Measurements from ENCODE around the gene PHIP. TPM values are rescaled to one million over a fixed set of nuclear protein-coding genes. Genes with fewer than 3 reads are reported as not detected.
A peak's percentile ranks its signal among the peaks of the same experiment; 100 is the strongest.

PHIP gene
- total RNA-seq, 1 donor from 2014 or later: 35.2 TPM

GRCh38 chr6:79082304-79082703, 4.2 kb upstream of the PHIP start:
- Mint-ChIP-seq H3K36me3 (ENCODE audit: low read depth) (no peaks in the 10 kb centered on the region), H3K4me1 (ENCODE audit: low read depth) (peaks cover 26% of the 10 kb centered on the region), H3K27ac (no peak overlapping the region), H3K4me3 (ENCODE audit: low read depth) (no peak overlapping the region), H3K27me3 (ENCODE audit: low read depth) (peaks cover 39% of the 10 kb centered on the region), H3K9me3 (no peaks in the 10 kb centered on the region)
- DNase-seq (ENCODE audit: low spot score): no peak
- intact Hi-C loops (cut with micrococcal nuclease): no loop called here

- Mint-ChIP-seq H3K4me1 (ENCODE audit: low read depth) (peaks cover 26% of the 10 kb centered on the region), H3K27me3 (ENCODE audit: low read depth) (peaks cover 36% of the 10 kb centered on the region), H3K9me3 (no peaks in the 10 kb centered on the region), H3K4me3 (ENCODE audit: low read depth) (no peak overlapping the region), H3K27ac (no peak overlapping the region), H3K36me3 (ENCODE audit: low read depth) (peaks cover 2% of the 10 kb centered on the region)
- intact Hi-C loops (cut with micrococcal nuclease): no loop called here
- DNase-seq (ENCODE audit: low spot score): no peak
Measured at GRCh38 chr6:79081663-79082062, 3.6 kb upstream of the PHIP start.

GRCh38 chr6:79079561-79080041, 1.5 kb upstream of the PHIP start:
- Mint-ChIP-seq H3K9me3 (no peaks in the 10 kb centered on the region), H3K36me3 (ENCODE audit: low read depth) (peaks cover 14% of the 10 kb centered on the region), H3K4me3 (ENCODE audit: low read depth) (peak overlapping the region; percentile 90), H3K4me1 (ENCODE audit: low read depth) (peaks cover 38% of the 10 kb centered on the region), H3K27me3 (ENCODE audit: low read depth) (peaks cover 24% of the 10 kb centered on the region), H3K27ac (no peak overlapping the region)
- intact Hi-C loops (cut with micrococcal nuclease): loop anchor here (2.0 to 10.0 kb wide), 3 partner anchors 255 to 457 kb away; partner anchors contain the start of gene LCA5
- DNase-seq (ENCODE audit: low spot score): no peak

- peak overlapping the region; percentile 97 for H3K27ac Mint-ChIP-seq
Measured at GRCh38 chr6:79077715-79078074, 359 bp downstream of the PHIP start.

GRCh38 chr6:79076782-79077641, 1.0 kb downstream of the PHIP start:
- Mint-ChIP-seq H3K9me3 (no peaks in the 10 kb centered on the region), H3K4me1 (ENCODE audit: low read depth) (peaks cover 44% of the 10 kb centered on the region)
- intact Hi-C loops (cut with micrococcal nuclease): loop anchor here (5.0 to 10.0 kb wide), 2 partner anchors 258 to 375 kb away; no protein-coding TSS in a partner anchor

More at GRCh38 chr6:79077715-79078074, 359 bp downstream of the PHIP start:
- intact Hi-C loops (cut with micrococcal nuclease): loop anchor here (1.0 to 10.0 kb wide), 5 partner anchors 157 to 459 kb away; partner anchors contain the start of genes HMGN3, IRAK1BP1 and LCA5
- Mint-ChIP-seq H3K9me3 (no peaks in the 10 kb centered on the region), H3K4me1 (ENCODE audit: low read depth) (peaks cover 39% of the 10 kb centered on the region), H3K4me3 (ENCODE audit: low read depth) (peak overlapping the region; percentile 90), H3K36me3 (ENCODE audit: low read depth) (peaks cover 24% of the 10 kb centered on the region), H3K27me3 (ENCODE audit: low read depth) (peaks cover 13% of the 10 kb centered on the region)
- no peak for DNase-seq (ENCODE audit: low spot score)

DNA sequence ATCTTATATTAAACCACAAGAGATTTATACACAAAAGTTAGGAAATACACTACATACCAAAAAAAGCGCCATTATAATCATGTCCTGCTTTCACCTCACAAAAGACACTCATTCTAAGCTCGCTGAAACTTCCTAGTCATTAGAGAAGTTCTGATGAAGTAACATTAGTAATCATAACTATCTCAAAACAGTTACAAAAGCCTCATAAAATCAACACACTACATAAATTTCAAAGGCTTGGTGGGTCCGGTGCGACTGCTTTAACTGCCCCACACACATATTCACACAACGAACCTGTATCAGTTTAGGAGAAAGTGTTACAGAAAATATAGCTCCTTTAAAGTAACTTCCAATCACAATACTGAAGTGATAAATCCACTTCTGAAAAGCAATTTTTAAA, 1.9 kb downstream of the PHIP start:
- peaks cover 48% of the 10 kb centered on the region for H3K4me1 Mint-ChIP-seq (ENCODE audit: low read depth)
- peaks cover 3% of the 10 kb centered on the region for H3K27me3 Mint-ChIP-seq (ENCODE audit: low read depth)
- H3K9me3 Mint-ChIP-seq: no peaks in the 10 kb centered on the region
- peak overlapping the region; percentile 62 for H3K27ac Mint-ChIP-seq
- H3K4me3 Mint-ChIP-seq (ENCODE audit: low read depth): peak overlapping the region; percentile 82
- H3K36me3 Mint-ChIP-seq (ENCODE audit: low read depth): peaks cover 31% of the 10 kb centered on the region
- intact Hi-C loops (cut with micrococcal nuclease): loop anchor here (5.0 to 10.0 kb wide), 2 partner anchors 259 to 376 kb away; no protein-coding TSS in a partner anchor
- DNase-seq (ENCODE audit: low spot score): no peak

More at GRCh38 chr6:79076782-79077641, 1.0 kb downstream of the PHIP start:
- DNase-seq (ENCODE audit: low spot score): peak; percentile 87
- Mint-ChIP-seq H3K4me3 (ENCODE audit: low read depth) (peak overlapping the region; percentile 82), H3K27ac (peak overlapping the region; percentile 87), H3K27me3 (ENCODE audit: low read depth) (peaks cover 8% of the 10 kb centered on the region), H3K36me3 (ENCODE audit: low read depth) (peaks cover 29% of the 10 kb centered on the region)

DNA sequence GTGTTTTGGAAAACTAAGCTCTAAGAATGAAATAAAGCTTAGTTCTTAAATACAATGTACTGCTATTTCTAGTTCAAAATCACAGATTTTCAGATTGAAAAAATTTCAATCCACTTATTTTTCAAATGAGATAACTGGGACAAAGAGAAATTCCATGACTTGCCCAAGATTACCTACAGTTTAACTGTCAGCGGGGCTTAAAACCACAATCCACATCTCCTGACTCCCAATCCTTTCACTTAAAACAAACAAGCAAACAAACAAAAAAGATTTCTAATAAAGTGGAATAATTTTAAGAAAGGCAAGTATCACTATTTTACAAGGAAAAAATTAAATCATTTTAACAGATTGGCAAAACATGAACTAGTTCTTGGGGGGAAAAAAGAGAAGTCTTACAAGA, 4.2 kb downstream of the PHIP start:
- Mint-ChIP-seq H3K4me1 (ENCODE audit: low read depth) (peaks cover 43% of the 10 kb centered on the region), H3K27me3 (ENCODE audit: low read depth) (no peaks in the 10 kb centered on the region), H3K4me3 (ENCODE audit: low read depth) (no peak overlapping the region), H3K9me3 (no peaks in the 10 kb centered on the region), H3K27ac (no peak overlapping the region), H3K36me3 (ENCODE audit: low read depth) (peaks cover 39% of the 10 kb centered on the region)
- DNase-seq (ENCODE audit: low spot score): no peak
- intact Hi-C loops (cut with micrococcal nuclease): loop anchor here (2.0 to 10.0 kb wide), 2 partner anchors 33 to 261 kb away; no protein-coding TSS in a partner anchor

- DNase-seq (ENCODE audit: low spot score): no peak
- Mint-ChIP-seq H3K4me3 (ENCODE audit: low read depth) (no peak overlapping the region), H3K27ac (no peak overlapping the region), H3K4me1 (ENCODE audit: low read depth) (peaks cover 40% of the 10 kb centered on the region), H3K27me3 (ENCODE audit: low read depth) (no peaks in the 10 kb centered on the region), H3K9me3 (no peaks in the 10 kb centered on the region), H3K36me3 (ENCODE audit: low read depth) (peaks cover 41% of the 10 kb centered on the region)
- intact Hi-C loops (cut with micrococcal nuclease): loop anchor here (2.0 to 10.0 kb wide), 2 partner anchors 32 to 262 kb away; no protein-coding TSS in a partner anchor
Measured at GRCh38 chr6:79072640-79073181, 5.3 kb downstream of the PHIP start.

GRCh38 chr6:79071547-79071946, 6.5 kb downstream of the PHIP start:
- H3K9me3 Mint-ChIP-seq: no peaks in the 10 kb centered on the region
- intact Hi-C loops (cut with micrococcal nuclease): loop anchor here (10.0 kb wide), 1 partner anchor 263 kb away; no protein-coding TSS in a partner anchor
- peaks cover 41% of the 10 kb centered on the region for H3K36me3 Mint-ChIP-seq (ENCODE audit: low read depth)
- H3K27ac Mint-ChIP-seq: no peak overlapping the region
- no peak for DNase-seq (ENCODE audit: low spot score)
- no peaks in the 10 kb centered on the region for H3K27me3 Mint-ChIP-seq (ENCODE audit: low read depth)
- no peak overlapping the region for H3K4me3 Mint-ChIP-seq (ENCODE audit: low read depth)
- peaks cover 45% of the 10 kb centered on the region for H3K4me1 Mint-ChIP-seq (ENCODE audit: low read depth)

GRCh38 chr6:79070206-79070825, 7.7 kb downstream of the PHIP start:
- intact Hi-C loops (cut with micrococcal nuclease): loop anchor here (10.0 kb wide), 1 partner anchor 264 kb away; no protein-coding TSS in a partner anchor
- Mint-ChIP-seq H3K36me3 (ENCODE audit: low read depth) (peaks cover 37% of the 10 kb centered on the region), H3K27ac (peak overlapping the region; percentile 47), H3K9me3 (no peaks in the 10 kb centered on the region), H3K4me3 (ENCODE audit: low read depth) (no peak overlapping the region), H3K4me1 (ENCODE audit: low read depth) (peaks cover 41% of the 10 kb centered on the region), H3K27me3 (ENCODE audit: low read depth) (no peaks in the 10 kb centered on the region)
- no peak for DNase-seq (ENCODE audit: low spot score)

DNA sequence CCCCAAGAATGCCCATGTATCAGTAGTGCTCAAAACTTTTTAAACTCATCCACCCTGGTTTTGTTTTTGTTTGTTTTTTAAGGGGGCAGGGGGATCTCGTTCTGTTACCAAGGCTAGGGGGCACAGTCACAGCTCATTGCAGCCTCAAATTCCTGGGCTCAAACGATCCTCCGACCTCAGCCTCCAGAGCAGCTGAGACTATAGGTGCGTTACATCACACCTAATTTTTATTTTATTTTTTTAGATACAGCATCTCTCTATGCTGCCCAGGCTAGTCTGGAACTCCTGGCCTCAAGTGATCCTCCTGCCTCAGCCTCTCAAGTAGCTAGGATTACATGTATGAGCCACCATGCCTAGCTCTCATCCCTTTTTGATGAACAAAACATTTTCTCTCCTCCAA, 11.2 kb downstream of the PHIP start:
- no peak overlapping the region for H3K27ac Mint-ChIP-seq
- intact Hi-C loops (cut with micrococcal nuclease): no loop called here
- H3K4me1 Mint-ChIP-seq (ENCODE audit: low read depth): peaks cover 18% of the 10 kb centered on the region
- no peak for DNase-seq (ENCODE audit: low spot score)
- H3K36me3 Mint-ChIP-seq (ENCODE audit: low read depth): peaks cover 18% of the 10 kb centered on the region
- no peaks in the 10 kb centered on the region for H3K27me3 Mint-ChIP-seq (ENCODE audit: low read depth)
- no peaks in the 10 kb centered on the region for H3K9me3 Mint-ChIP-seq
- no peak overlapping the region for H3K4me3 Mint-ChIP-seq (ENCODE audit: low read depth)

DNA sequence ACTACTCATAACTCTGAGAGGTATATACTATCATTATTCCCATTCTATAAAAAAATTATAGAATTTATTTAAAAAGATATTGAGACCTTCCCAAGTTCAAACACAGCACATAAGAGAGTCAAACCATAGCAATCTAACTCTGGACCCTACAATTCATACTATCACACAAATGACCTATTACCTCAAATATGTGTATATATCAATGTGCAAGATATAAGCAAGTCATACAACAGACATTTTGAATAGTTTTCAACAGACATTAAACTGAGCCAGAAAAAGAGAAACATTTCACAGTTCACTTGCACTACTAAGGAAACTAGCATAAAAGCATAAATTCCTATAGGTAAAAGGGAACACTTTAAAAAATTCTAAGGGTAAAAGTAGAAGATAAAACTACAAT, 11.7 kb downstream of the PHIP start:
- peaks cover 18% of the 10 kb centered on the region for H3K36me3 Mint-ChIP-seq (ENCODE audit: low read depth)
- intact Hi-C loops (cut with micrococcal nuclease): no loop called here
- H3K27ac Mint-ChIP-seq: no peak overlapping the region
- H3K4me3 Mint-ChIP-seq (ENCODE audit: low read depth): no peak overlapping the region
- no peaks in the 10 kb centered on the region for H3K27me3 Mint-ChIP-seq (ENCODE audit: low read depth)
- DNase-seq (ENCODE audit: low spot score): no peak
- no peaks in the 10 kb centered on the region for H3K9me3 Mint-ChIP-seq
- H3K4me1 Mint-ChIP-seq (ENCODE audit: low read depth): peaks cover 16% of the 10 kb centered on the region

All from activated T-helper 2 cell treated with anti-CD3 and anti-CD28 coated beads, Interferon-gamma antibody, Interleukin-2, Interleukin-4, amounts not matched to agents 10 μg/mL and 5 μg/mL and 100 μg/mL, durations not matched to agents 14 hours and 24 hours and 36 hours (primary cell).